ENCODE measurements around the gene MPHOSPH6. TPM values are rescaled to one million over a fixed set of nuclear protein-coding genes. Genes with fewer than 3 reads are reported as not detected.

Gene MPHOSPH6
- total RNA-seq, 1 experiment from 2014 or later: 40.4 TPM

- Mint-ChIP-seq H3K9me3 (ENCODE audit: low read depth, unreplicated experiment) (no peaks in the 10 kb centered on the region), H3K4me1 (ENCODE audit: low read depth, unreplicated experiment) (peaks cover 1% of the 10 kb centered on the region), H3K27ac (ENCODE audit: unreplicated experiment) (no peak overlapping the region), H3K36me3 (ENCODE audit: insufficient read depth, unreplicated experiment) (peaks cover 6% of the 10 kb centered on the region), H3K4me3 (ENCODE audit: low read depth, unreplicated experiment) (no peak overlapping the region), H3K27me3 (ENCODE audit: unreplicated experiment) (no peaks in the 10 kb centered on the region)
- no peak for TF ChIP-seq CTCF (IDR thresholded peaks at IDR 0.05; ENCODE audit: unreplicated experiment)
- no peak for DNase-seq
- CTCF ChIA-PET: no interaction called here
- intact Hi-C loops (cut with micrococcal nuclease; ENCODE audit: unreplicated experiment): no loop called here
- no TSS peak for BruUV-seq (replicated peaks)
Observed at GRCh38 chr16:82152196-82152595, 17.8 kb downstream of the MPHOSPH6 start.

GRCh38 chr16:82150549-82150948 is 19.5 kb downstream of the MPHOSPH6 start:
- DNase-seq: no peak
- intact Hi-C loops (cut with micrococcal nuclease; ENCODE audit: unreplicated experiment): no loop called here
- Mint-ChIP-seq H3K9me3 (ENCODE audit: low read depth, unreplicated experiment) (no peaks in the 10 kb centered on the region), H3K27ac (ENCODE audit: unreplicated experiment) (no peak overlapping the region), H3K27me3 (ENCODE audit: unreplicated experiment) (no peaks in the 10 kb centered on the region), H3K4me1 (ENCODE audit: low read depth, unreplicated experiment) (no peaks in the 10 kb centered on the region), H3K4me3 (ENCODE audit: low read depth, unreplicated experiment) (no peak overlapping the region), H3K36me3 (ENCODE audit: insufficient read depth, unreplicated experiment) (peaks cover 9% of the 10 kb centered on the region)
- TF ChIP-seq CTCF (IDR thresholded peaks at IDR 0.05; ENCODE audit: unreplicated experiment): no peak
- CTCF ChIA-PET: no interaction called here
- no TSS peak for BruUV-seq (replicated peaks)

- Mint-ChIP-seq H3K9me3 (ENCODE audit: low read depth, unreplicated experiment) (no peaks in the 10 kb centered on the region), H3K27me3 (ENCODE audit: unreplicated experiment) (no peaks in the 10 kb centered on the region), H3K4me3 (ENCODE audit: low read depth, unreplicated experiment) (no peak overlapping the region), H3K4me1 (ENCODE audit: low read depth, unreplicated experiment) (no peaks in the 10 kb centered on the region), H3K36me3 (ENCODE audit: insufficient read depth, unreplicated experiment) (peaks cover 9% of the 10 kb centered on the region), H3K27ac (ENCODE audit: unreplicated experiment) (no peak overlapping the region)
- DNase-seq: no peak
- intact Hi-C loops (cut with micrococcal nuclease; ENCODE audit: unreplicated experiment): no loop called here
- BruUV-seq (replicated peaks): no TSS peak
- no peak for TF ChIP-seq CTCF (IDR thresholded peaks at IDR 0.05; ENCODE audit: unreplicated experiment)
- CTCF ChIA-PET: no interaction called here
Observed at GRCh38 chr16:82149536-82149935, 20.5 kb downstream of the MPHOSPH6 start.

- Mint-ChIP-seq H3K27me3 (ENCODE audit: unreplicated experiment) (no peaks in the 10 kb centered on the region), H3K4me1 (ENCODE audit: low read depth, unreplicated experiment) (no peaks in the 10 kb centered on the region), H3K9me3 (ENCODE audit: low read depth, unreplicated experiment) (no peaks in the 10 kb centered on the region), H3K4me3 (ENCODE audit: low read depth, unreplicated experiment) (no peak overlapping the region), H3K36me3 (ENCODE audit: insufficient read depth, unreplicated experiment) (peaks cover 9% of the 10 kb centered on the region), H3K27ac (ENCODE audit: unreplicated experiment) (no peak overlapping the region)
- no peak for DNase-seq
- BruUV-seq (replicated peaks): no TSS peak
- intact Hi-C loops (cut with micrococcal nuclease; ENCODE audit: unreplicated experiment): no loop called here
- CTCF ChIA-PET: no interaction called here
- TF ChIP-seq CTCF (IDR thresholded peaks at IDR 0.05; ENCODE audit: unreplicated experiment): no peak
Observed at GRCh38 chr16:82147546-82147945, 22.5 kb downstream of the MPHOSPH6 start.

- intact Hi-C loops (cut with micrococcal nuclease; ENCODE audit: unreplicated experiment): no loop called here
- Mint-ChIP-seq H3K9me3 (ENCODE audit: low read depth, unreplicated experiment) (no peaks in the 10 kb centered on the region), H3K4me1 (ENCODE audit: low read depth, unreplicated experiment) (no peaks in the 10 kb centered on the region), H3K36me3 (ENCODE audit: insufficient read depth, unreplicated experiment) (peaks cover 9% of the 10 kb centered on the region), H3K27ac (ENCODE audit: unreplicated experiment) (no peak overlapping the region), H3K4me3 (ENCODE audit: low read depth, unreplicated experiment) (no peak overlapping the region), H3K27me3 (ENCODE audit: unreplicated experiment) (no peaks in the 10 kb centered on the region)
- TF ChIP-seq CTCF (IDR thresholded peaks at IDR 0.05; ENCODE audit: unreplicated experiment): no peak
- no peak for DNase-seq
- CTCF ChIA-PET: no interaction called here
- no TSS peak for BruUV-seq (replicated peaks)
Observed at GRCh38 chr16:82146957-82147356, 23.1 kb downstream of the MPHOSPH6 start.

Measured in Calu3 (cell line).